Posterior vena cava (tissue), 2 donors: ENCODE data around the gene FGF12. TPM values are rescaled to one million over a fixed set of nuclear protein-coding genes. Genes with fewer than 3 reads are reported as not detected.

Source experiments
- DNase-seq: peaks from one replicate; pipeline ENCODE4 v3.0.0-alpha.2; 2020; ENCODE audit warnings: low spot score
- intact Hi-C, 2 donors: fragments of 100-400 bp; cut with DNase I; formaldehyde crosslinking; loops; one replicate each; pipeline versions ENCODE4 v1.14.1 to v1.14.2; 2022 to 2023
- total RNA-seq, 2 donors: library from RNA; stranded (reverse); fragmentation: NEBNext Ultra II Directional; extraction: Animal tissue kit (Norgen Biotek cat#: 25700); gene quantifications; one replicate each; pipeline ENCODE4 v1.2.1, GENCODE V29; 2021
- donor health status: DM: yes; HTN: yes; CAD: no.
- donor health status: DM: yes; HTN: yes; CAD: no.

FGF12 gene
- total RNA-seq, 2 donors from 2014 or later = 1.4 to 1.7 TPM

DNA sequence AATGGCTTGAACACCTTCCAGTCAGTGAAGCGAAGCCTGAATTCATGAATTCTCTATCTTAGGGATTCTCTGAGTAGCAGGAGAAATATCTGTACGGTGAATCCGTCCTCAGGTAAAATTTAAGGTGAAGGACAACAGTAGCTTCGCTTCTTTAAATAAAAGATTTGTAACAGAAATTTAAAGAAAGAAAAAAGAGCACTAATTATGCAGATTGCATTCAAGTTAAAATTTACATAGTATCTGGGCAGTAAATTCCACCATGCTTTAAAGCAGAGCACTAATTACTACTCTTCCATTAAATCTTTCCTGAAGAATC, 282.6 kb downstream of the FGF12 start:
- no peak for DNase-seq
- intact Hi-C loops = loop anchor here in 1 of 2 donors (10.0 kb wide), 1 partner anchor 1610 kb away; no protein-coding TSS in a partner anchor

DNA sequence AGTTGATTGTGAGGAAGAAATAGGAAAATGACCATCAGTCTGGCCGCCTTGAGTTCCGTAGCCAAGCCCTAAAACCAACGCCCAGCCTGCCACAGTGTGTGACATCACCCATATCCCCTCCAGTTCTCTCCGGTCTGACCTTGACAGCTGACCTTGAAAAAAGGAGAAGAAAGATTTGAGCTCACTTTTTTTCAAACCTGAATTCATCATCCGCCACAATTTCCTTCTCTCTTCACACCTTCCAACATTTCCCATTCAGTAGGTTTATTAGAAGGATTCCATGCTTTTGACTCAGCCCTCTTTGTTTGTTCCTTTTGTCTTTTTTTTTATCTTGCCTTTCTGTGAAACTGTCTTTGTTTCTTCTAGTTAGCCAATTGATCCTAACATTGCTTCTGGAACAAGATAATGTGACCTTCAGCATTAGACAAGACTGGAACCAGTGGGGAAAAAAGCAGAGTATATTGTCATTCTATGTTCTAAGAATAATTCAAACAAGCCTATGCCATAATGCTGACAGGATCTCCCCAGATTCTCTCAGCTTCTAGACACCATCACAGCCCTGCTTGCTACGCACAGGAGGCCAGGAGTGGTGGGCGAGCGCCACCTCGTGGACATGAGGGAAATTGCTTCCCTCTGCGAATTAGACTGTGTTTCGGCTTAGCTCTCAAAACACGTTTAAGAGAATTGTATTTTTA, 283.1 kb downstream of the FGF12 start:
- DNase-seq = peak; percentile 86
- intact Hi-C loops = loop anchor here in 1 of 2 donors (10.0 kb wide), 1 partner anchor 1611 kb away; no protein-coding TSS in a partner anchor

DNA sequence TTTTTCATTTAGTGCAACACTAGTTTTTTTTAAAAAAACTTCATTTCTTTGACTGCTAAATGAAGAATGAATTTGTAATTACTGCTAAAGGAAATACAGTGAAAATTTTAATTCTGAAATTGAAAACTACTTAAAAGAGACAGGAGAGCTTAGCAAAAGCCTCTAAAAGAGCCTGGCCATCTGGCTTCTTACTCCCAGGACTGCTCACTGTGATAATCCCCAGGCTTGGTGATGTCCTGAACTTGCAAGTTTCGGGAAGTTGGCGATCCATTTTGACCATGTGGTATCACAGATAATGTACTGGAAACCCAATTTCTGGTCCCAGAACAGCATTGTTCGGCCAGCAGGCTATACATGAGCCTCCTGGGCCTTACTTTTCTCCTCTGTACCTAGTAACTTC, 292.1 kb downstream of the FGF12 start:
- intact Hi-C loops = no loop called here
- DNase-seq = no peak

DNA sequence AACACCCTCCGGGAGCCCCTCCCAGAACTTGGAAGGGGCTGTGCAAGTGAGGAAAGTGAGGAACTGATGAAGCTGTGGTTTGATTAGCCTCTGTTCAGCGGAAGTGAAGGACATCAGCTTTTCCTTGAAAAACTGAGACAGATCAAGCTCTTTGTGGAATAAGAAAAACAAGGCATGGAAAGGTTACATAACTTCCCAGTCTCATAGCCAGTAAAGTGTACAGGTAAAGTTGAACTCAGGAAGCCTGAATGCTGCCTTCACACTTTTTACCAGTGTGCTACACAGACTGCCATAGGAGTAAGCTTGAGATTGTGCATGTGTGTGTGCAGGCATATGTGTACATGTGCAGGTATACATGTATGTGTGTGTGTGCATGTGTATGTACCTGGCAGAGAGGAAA, 293.2 kb downstream of the FGF12 start:
- intact Hi-C loops = no loop called here
- no peak for DNase-seq

DNA sequence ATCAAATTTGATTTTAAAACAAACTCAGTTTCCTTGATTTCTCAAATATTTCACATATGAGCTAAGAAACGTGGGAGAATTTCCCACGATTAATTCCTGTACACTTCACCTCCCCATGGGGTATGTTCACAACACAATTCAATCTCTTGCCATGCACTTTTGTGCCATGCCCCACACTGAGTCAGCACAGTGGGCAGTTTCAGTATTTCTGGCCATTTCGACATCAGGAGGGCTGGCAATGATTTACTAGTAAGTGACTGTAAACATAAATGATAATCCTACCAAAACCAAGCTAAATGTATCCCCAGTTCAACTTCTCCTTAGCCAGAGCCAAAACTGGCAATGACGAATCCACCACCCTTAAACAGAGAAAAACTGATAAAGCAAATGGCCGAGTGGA, 293.6 kb downstream of the FGF12 start:
- DNase-seq = no peak
- intact Hi-C loops = no loop called here

DNA sequence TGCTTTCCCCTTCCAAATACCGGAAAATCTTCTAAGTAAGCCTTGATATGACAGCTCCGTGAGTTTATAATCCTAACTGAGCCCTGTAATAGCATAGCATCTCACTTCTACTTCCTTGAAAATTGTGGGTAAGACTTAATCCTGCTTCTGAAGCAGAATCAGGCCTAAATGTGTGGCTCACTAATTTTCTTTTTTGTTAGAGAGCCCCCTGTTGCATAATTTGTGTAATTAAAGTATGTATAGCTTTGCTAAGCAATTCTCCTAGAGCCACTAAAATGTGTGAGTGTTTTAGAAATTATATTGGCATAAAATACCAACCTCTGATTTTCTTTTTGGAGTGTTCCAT, 304.4 kb downstream of the FGF12 start:
- intact Hi-C loops = no loop called here
- DNase-seq = no peak

DNA sequence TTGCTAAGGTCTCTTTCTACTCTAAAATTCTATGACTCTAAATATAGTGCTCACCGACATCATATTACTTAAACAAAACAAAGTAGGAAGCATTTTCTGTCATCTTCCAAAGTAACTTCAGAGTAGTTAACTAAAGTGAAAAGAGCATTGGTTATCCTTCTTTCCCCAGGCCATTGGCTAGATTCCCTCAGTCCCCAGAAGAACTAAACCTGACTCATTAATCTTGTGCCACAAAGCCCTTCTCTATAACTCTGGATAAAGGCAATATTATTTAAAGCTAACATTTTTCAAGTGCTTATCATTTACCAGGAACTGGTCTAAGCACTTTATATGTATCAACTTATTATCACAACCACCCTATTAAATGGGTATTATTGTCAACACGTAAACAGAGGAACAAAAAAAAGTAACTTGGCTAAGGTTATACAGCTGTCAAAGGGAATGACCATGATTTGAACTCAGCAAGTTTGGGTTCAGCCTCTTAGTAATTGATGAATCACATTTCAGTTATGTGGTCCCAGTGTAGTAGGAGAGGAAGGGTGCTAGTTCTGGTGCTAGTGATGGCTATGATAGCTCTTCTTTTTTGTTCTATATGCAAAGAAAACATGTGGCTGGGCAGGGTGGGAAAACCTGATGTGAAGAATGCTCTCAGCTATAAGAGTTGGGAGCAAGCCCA, 304.9 kb downstream of the FGF12 start:
- DNase-seq = no peak
- intact Hi-C loops = no loop called here

DNA sequence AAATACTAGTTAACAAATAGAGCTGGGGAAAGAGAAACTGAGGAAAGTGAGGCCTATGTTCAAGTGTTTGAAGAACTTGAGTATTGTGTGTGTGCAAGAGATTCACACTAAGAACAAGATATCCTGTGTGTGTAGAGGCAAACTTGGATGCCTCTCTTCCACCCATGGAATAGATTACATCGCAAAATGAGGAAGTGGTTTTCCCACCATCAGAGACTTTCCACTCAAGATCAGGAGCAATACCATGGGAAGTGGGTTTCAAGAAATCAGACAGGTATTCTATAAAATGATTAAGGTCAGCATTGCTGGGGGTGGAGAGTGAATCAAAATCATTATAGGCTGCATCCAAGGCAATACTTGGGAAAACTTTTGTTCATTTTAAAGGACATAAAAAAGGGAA, 308.0 kb downstream of the FGF12 start:
- intact Hi-C loops = no loop called here
- no peak for DNase-seq

DNA sequence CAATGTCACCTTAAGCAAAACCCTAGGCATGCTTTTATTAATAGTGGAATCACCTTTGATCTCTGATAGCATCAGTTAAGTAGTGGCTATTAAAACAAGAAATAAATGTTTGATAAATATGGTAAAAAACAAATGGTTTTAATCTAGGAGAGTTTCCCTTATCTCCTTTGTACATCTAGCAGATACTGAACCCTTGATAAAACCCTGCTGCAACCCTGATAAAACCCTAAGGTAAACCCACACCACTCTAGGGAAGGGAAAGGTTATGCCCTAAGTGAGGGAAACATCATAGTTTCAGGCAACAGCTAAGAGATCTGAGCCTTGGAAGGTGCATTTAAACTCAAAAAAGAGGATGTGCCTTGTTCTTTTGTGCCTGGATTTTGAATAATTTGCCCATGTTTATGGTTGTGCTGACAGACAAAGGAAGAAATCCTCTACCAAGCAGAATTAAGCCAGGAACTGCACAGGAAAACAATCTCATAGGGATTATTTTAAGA, 309.7 kb downstream of the FGF12 start:
- DNase-seq = no peak
- intact Hi-C loops = no loop called here

DNA sequence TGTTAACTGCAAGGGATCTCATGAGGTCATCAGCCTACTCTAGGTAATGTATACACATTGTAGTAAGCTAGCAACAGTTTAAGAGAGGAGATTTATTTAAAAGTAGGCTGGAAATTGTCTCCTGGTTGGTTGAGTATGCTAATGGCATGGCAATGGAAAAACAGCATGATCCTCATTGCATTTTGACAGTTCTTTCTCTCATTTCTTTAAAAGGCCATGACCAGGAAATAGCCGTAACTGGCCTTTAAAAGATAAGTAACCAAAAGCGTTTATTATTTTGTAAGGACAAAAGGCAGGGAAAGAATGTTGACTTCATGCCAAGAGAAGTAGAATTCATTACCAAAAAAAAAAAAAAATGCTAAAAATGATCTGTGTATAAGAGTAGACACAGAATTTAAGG, 310.3 kb downstream of the FGF12 start:
- DNase-seq = no peak
- intact Hi-C loops = no loop called here

DNA sequence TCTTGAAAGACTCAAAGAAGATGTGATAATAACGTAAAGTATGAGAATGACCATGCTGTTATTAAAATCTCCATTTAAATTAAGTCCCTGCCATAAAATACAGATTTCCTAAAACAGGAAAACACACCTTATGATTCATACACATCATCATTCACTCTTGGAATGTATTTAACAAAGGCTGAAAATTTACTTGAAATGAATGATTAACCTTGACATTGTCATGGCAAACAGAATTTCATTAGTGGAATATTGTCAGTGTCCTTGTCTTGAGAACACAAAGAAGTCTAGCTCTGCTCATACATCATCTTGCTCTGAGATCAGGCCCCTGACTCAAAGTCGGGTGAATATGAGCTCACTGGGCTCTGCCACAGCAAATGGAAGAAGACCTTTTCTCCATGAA, 313.9 kb downstream of the FGF12 start:
- intact Hi-C loops = no loop called here
- DNase-seq = no peak

DNA sequence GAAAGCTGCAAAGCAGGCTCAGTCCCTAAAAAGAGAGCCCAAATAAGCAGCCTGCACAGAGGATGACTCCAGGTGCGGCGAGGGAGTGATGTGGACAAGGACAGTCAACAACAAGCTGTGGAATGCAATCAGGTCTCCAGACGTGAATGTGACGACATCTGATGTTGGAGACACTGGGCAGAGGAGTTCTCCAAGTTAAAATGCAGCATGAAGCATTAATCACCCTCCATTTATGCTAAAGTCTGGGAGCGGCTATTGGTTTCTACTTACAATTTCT, 316.7 kb downstream of the FGF12 start:
- DNase-seq = no peak
- intact Hi-C loops = no loop called here

DNA sequence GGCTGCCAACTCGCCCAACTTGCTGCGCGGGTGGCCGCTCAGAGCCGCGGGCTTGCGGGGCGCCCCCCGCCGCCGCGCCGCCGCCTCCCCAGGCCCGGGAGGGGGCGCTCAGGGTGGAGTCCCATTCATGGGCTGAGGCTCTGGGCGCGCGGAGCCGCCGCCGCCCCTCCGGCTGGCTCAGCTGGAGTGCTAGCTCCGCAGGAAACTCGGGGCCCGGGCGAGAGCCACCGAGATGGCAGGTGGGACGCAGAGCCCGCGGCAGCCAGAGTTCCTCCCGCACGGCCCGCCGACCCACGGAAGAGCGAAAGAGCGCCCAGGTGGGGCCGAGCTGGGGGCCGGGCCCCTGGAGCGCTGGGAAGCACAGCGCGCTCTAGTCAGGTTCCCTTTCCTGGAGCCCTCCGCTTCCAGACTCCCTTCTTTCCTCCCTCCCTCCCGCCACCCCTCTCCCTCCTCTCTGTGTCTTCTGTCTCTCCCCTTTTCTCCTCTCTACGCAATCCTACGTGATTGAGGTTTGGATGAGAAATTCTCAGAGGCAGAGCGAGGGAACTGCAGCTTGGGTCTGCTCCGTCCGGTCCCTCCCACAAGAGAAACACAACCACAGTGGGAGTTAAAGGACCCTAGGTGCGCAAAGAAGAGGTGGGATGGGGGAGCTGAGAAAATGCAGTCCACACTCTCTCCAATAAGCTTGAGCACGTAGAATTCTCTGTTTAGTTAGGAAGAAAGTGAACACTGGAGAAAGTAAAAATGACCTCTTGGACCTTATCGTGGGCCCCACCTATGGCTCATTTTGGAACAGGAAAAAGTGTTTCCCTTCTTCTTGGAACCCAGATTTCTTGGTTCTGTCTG, 317.3 kb downstream of the FGF12 start:
- intact Hi-C loops = no loop called here
- DNase-seq = no peak

DNA sequence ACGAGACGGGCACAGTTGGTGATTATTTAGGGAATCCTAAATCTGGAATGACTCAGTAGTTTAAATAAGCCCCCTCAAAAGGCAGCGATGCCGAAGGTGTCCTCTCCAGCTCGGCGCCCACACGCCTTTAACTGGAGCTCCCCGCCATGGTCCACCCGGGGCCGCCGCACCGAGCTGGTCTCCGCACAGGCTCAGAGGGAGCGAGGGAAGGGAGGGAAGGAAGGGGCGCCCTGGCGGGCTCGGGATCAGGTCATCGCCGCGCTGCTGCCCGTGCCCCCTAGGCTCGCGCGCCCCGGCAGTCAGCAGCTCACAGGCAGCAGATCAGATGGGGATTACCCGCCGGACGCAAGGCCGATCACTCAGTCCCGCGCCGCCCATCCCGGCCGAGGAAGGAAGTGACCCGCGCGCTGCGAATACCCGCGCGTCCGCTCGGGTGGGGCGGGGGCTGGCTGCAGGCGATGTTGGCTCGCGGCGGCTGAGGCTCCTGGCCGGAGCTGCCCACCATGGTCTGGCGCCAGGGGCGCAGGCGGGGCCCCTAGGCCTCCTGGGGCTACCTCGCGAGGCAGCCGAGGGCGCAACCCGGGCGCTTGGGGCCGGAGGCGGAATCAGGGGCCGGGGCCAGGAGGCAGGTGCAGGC, 318.0 kb downstream of the FGF12 start:
- intact Hi-C loops = no loop called here
- peak; percentile 77 for DNase-seq

DNA sequence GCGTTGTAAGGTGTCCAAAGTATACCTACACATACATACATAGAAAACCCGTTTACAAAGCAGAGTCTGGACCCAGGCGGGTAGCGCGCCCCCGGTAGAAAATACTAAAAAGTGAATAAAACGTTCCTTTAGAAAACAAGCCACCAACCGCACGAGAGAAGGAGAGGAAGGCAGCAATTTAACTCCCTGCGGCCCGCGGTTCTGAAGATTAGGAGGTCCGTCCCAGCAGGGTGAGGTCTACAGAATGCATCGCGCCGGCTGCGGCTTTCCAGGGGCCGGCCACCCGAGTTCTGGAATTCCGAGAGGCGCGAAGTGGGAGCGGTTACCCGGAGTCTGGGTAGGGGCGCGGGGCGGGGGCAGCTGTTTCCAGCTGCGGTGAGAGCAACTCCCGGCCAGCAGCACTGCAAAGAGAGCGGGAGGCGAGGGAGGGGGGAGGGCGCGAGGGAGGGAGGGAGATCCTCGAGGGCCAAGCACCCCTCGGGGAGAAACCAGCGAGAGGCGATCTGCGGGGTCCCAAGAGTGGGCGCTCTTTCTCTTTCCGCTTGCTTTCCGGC, 318.6 kb downstream of the FGF12 start:
- intact Hi-C loops = no loop called here
- no peak for DNase-seq

DNA sequence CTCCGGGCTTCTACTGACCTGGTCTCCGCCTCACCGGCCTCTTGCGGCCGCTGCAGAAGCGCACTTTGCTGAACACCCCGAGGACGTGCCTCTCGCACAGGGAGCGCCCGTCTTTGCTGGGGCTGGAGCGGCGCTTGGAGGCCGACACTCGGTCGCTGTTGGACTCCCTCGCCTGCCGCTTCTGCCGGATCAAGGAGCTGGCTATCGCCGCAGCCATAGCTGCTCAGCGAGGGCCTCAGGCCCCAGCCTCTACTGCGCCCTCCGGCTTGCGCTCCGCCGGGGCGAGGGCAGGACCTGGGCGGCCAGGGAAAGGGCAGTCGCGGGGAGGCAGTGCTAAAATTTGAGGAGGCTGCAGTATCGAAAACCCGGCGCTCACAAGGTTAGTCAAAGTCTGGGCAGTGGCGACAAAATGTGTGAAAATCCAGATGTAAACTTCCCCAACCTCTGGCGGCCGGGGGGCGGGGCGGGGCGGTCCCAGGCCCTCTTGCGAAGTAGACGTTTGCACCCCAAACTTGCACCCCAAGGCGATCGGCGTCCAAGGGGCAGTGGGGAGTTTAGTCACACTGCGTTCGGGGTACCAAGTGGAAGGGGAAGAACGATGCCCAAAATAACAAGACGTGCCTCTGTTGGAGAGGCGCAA, 319.2 kb downstream of the FGF12 start:
- DNase-seq = peak; percentile 81
- intact Hi-C loops = no loop called here

DNA sequence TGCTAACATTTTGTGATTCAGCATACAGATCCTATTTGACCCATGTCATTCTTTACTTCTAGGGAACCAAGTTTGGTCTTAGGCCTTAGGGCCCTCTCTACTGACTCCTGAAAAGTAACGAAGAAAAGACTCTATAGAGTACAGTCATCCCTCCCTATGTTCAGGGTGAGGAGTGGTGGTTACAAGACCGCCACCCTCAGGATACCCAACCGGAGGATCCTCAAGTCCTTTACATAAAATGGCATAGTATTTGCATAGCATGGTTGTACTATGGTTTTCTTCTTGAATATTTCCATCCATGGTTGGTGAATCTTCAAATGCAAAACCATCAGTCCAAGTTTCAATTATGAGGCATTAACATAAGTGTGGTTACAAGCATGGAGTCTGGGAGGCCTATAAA, 327.6 kb downstream of the FGF12 start:
- intact Hi-C loops = no loop called here
- DNase-seq = no peak

DNA sequence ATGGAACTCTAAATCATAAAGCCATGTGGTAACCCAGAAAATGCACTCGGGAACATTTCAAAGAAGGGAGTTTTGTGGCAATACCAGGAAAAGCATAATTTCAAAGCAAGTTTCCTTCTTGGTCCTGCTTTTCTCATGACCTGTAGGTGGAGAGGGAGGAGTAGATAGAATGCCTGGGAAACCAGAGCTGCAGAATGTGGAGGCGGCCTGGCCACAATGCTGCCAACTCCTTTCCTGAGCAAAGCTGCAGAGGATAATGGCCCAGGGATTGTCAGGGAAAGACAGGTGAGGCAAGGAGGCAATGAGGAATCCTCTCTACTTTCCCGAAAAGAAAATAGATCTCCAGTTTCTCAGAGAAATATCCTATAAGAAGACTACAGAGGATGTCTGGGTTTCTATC, 330.3 kb downstream of the FGF12 start:
- intact Hi-C loops = no loop called here
- DNase-seq = no peak

DNA sequence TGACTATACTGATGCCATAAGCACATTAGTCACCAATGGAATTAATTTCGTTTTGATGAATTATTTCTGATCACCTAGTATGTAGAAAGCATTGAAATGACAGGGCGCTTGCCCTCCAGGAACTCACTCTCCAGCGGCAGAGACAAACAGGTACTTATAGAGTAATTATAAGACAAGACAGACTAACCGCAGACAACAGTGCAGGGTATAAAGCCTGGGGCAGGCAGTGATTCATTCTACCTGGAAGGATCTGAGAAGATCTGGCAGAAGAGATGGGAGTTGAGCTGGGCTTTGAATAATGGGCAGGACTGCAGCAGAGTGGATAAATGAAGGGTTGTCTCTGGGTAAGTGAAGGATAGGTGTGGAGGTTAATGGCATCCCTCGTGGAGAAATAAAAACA, 331.8 kb downstream of the FGF12 start:
- DNase-seq = no peak

More for the DNA sequence above, 331.8 kb downstream of the FGF12 start:
- intact Hi-C loops = no loop called here
